ENCODE measurements around the gene TKTL1.
"Not testable (repeated sequence)": the region's sequence is repeated elsewhere in the genome, so short reads cannot be mapped to it uniquely, and the experiment has no call there.

TKTL1 gene

GRCh38 chrX:154309041-154309775 is 13.6 kb downstream of the TKTL1 start:
- no peak for DNase-seq (ENCODE audit: low spot score)

GRCh38 chrX:154310616-154311536 is 15.3 kb downstream of the TKTL1 start:
- no peak for DNase-seq (ENCODE audit: low spot score)

GRCh38 chrX:154312116-154312515 is 16.5 kb downstream of the TKTL1 start:
- DNase-seq (ENCODE audit: low spot score), result no peak

- peak; percentile 45 for DNase-seq (ENCODE audit: low spot score)
Measured at GRCh38 chrX:154313147-154313546, 17.6 kb downstream of the TKTL1 start.

GRCh38 chrX:154315416-154315815 is 19.8 kb downstream of the TKTL1 start:
- no peak for DNase-seq (ENCODE audit: low spot score)

GRCh38 chrX:154317391-154317995 is 21.9 kb downstream of the TKTL1 start:
- DNase-seq (ENCODE audit: low spot score), result no peak

- no peak for DNase-seq (ENCODE audit: low spot score)
Measured at GRCh38 chrX:154320406-154320805, 24.8 kb downstream of the TKTL1 start.

GRCh38 chrX:154321152-154321551 is 25.6 kb downstream of the TKTL1 start:
- DNase-seq (ENCODE audit: low spot score), result no peak

GRCh38 chrX:154321594-154321993 is 26.0 kb downstream of the TKTL1 start:
- no peak for DNase-seq (ENCODE audit: low spot score)

- DNase-seq (ENCODE audit: low spot score), result no peak
Measured at GRCh38 chrX:154322890-154323289, 27.3 kb downstream of the TKTL1 start.

- DNase-seq (ENCODE audit: low spot score), result no peak
Measured at GRCh38 chrX:154323537-154323936, 27.9 kb downstream of the TKTL1 start.

- no peak for DNase-seq (ENCODE audit: low spot score)
Measured at GRCh38 chrX:154325541-154325940, 29.9 kb downstream of the TKTL1 start.

- no peak for DNase-seq (ENCODE audit: low spot score)
Measured at GRCh38 chrX:154327038-154327820, 31.6 kb downstream of the TKTL1 start.

GRCh38 chrX:154328646-154329045 is 33.1 kb downstream of the TKTL1 start:
- no peak for DNase-seq (ENCODE audit: low spot score)

- no peak for DNase-seq (ENCODE audit: low spot score)
Measured at GRCh38 chrX:154329294-154329693, 33.7 kb downstream of the TKTL1 start.

GRCh38 chrX:154332561-154332960 is 37.0 kb downstream of the TKTL1 start:
- DNase-seq (ENCODE audit: low spot score), result no peak

- no peak for DNase-seq (ENCODE audit: low spot score)
Measured at GRCh38 chrX:154333116-154333515, 37.5 kb downstream of the TKTL1 start.

- no peak for DNase-seq (ENCODE audit: low spot score)
Measured at GRCh38 chrX:154333837-154334271, 38.3 kb downstream of the TKTL1 start.

GRCh38 chrX:154334496-154334895 is 38.9 kb downstream of the TKTL1 start:
- DNase-seq (ENCODE audit: low spot score), result no peak

- not testable (repeated sequence) for DNase-seq (ENCODE audit: low spot score)
Measured at GRCh38 chrX:154341399-154342298, 46.1 kb downstream of the TKTL1 start.

GRCh38 chrX:154343063-154343462 is 47.5 kb downstream of the TKTL1 start:
- not testable (repeated sequence) for DNase-seq (ENCODE audit: low spot score)
